ENCODE data around the gene TCERG1L. TPM values are rescaled to one million over a fixed set of nuclear protein-coding genes. Genes with fewer than 3 reads are reported as not detected.

TCERG1L gene
- total RNA-seq, result 1 to 10 TPM in 1 of 7 donors, under 1 TPM in 4, not detected in 2; 0.17 to 1.2 (median 0.38) TPM
- polyA plus RNA-seq, result under 1 TPM in 2 of 3 donors, not detected in 1; 0.03 to 0.11 TPM
- long read RNA-seq, donor 1, result 0 reads
- long read RNA-seq, donor 2, result 0 reads

DNA sequence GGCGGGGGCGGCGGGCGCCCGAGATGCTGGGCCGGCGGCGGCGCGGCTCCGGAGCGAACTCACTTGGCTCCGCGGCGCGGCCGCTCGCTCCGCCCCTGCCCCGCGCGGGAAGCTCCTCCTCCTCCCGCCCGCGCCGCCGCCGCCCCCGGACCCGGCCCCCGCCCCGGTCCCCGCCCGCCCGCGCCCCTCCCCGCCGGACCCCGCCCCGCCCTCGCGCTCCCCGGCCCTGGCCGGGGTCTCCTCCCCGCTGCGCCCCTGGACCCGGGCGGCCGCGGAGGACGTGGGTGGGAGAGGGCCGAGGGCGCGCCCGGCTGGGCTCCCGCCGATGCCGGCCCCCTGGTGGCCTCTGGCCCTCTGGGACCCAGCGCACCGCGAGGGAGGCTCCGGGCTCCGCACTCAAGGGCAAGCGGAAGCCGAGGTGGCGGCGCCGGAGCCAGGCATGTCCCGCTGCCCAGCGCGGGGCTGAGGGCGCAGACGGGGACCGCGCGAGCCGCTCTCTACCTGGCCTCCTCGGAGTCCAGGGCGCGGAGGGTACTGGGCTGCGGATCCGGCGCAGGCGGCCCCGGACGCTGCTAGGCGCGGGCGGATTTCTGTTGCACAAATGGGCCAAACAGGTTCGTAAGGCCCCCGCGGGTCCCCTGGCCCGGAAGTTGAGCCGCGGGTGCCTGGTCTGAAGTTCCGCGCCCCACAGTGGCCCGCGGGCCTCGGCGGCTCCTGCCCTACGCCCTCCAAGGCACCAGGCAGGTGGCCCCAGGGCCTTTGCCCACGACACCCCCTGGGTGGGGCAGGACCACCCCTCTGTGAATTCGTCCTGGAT is at the start of gene TCERG1L:
Gene TCERG1L, minus strand, starts transcription at position 61 of the 817 bp plus-strand sequence. CDS start 86 bp downstream, outside the sequence.
- peak; percentile 72 for DNase-seq
- H3K4me1 ChIP-seq, result peaks cover 3 to 24% (median 19%) of the 10 kb centered on the region in 6 donors
- peak within 1 kb of the TSS in 7 of 8 donors; percentile 18 to 62 (median 29) for H3K4me3 ChIP-seq
- no peaks in the 10 kb centered on the region for H3K9me3 ChIP-seq
- peaks cover 0 to 93% (median 36%) of the 10 kb centered on the region in 7 donors for H3K27me3 ChIP-seq (replicated peaks in 1 of 7)
- intact Hi-C loops (cut with DNase I; ENCODE audit: low total_unique reads), result no loop called here
- no peaks in the 10 kb centered on the region for H3K36me3 ChIP-seq
- TF ChIP-seq CTCF (IDR thresholded peaks at IDR 0.05 in 8 of 11, conservative IDR thresholded peaks at IDR 0.05 in 3 of 11), result no peak
- H3K27ac ChIP-seq, result peak within 1 kb of the TSS in 1 of 8 donors; percentile 15
- WGBS, 5 donors, result 1 to 10% (median 3%) methylated on average over 12 to 104 of the region's 104 CpGs

DNA sequence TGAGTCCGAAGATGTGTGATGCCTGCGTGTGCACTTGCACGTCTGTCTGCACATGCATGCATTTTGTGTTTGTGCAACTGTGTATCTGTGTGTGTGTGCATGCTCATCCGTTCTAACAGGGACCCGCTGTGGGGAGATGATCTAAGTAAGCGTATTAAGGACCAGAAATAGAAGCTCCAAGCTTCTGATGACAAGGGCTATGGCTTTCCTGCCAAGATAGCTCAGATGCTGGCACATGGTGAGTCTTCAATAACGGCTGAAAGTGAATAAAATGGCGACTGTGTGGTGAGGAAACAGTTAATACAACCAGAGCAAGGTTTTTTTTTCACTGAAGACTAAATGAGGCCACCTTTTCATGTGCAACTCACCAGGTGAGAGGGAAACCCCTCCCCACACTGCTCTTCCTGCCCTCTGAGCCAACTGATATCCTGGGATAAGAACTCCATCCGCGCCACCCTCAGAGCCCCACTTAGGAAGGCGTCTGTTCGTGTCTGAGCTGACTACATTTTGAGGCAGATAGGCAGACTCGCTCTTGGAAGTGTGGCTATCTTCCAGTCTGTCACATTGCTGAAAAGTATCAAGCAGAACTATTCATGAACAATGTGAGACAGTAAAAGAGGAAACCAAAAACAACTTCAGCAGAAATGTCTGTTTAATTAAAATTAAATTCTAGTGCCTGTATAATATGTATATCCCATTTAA is 47.4 kb upstream of the TCERG1L start:
- DNase-seq, result no peak
- H3K4me1 ChIP-seq, result no peaks in the 10 kb centered on the region
- WGBS, 5 donors, result 57 to 68% (median 62%) methylated on average over 12 to 13 of the region's 13 CpGs
- no peak for TF ChIP-seq CTCF (IDR thresholded peaks at IDR 0.05 in 8 of 11, conservative IDR thresholded peaks at IDR 0.05 in 3 of 11)
- TF ChIP-seq POLR2A (IDR thresholded peaks at IDR 0.05), result no peak
- no peak for TF ChIP-seq POLR2AphosphoS5 (IDR thresholded peaks at IDR 0.05)
- H3K27me3 ChIP-seq (replicated peaks in 1 of 7), result peaks cover 0 to 13% (median 0%) of the 10 kb centered on the region in 7 donors
- H3K27ac ChIP-seq, result no peak overlapping the region
- no peak overlapping the region for H3K4me3 ChIP-seq
- H3K36me3 ChIP-seq, result no peaks in the 10 kb centered on the region
- intact Hi-C loops (cut with DNase I; ENCODE audit: low total_unique reads), result no loop called here
- H3K9me3 ChIP-seq, result peaks cover 0 to 8% (median 0%) of the 10 kb centered on the region in 8 donors

DNA sequence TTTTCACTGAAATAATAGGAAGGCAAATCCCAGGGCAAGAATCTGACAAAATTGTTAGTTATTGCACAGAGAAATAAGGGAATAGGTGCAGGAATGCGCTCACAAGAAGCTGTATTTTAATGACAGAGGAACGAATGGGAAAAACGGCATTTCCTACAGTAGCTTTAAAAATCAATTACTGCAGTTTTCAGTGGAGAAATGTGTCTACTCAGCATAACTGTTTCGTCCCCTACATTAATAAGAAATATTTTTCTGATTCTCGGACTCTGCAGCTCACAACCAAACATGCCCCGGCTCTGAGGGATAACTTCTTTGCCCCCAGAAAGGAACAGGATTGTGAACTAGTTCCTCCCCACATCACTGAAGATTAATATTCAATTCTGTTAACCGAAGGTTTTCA is 44.9 kb upstream of the TCERG1L start:
- no peaks in the 10 kb centered on the region for H3K36me3 ChIP-seq
- no peak overlapping the region for H3K27ac ChIP-seq
- no peak for TF ChIP-seq CTCF (IDR thresholded peaks at IDR 0.05 in 8 of 11, conservative IDR thresholded peaks at IDR 0.05 in 3 of 11)
- TF ChIP-seq POLR2A (IDR thresholded peaks at IDR 0.05), result no peak
- TF ChIP-seq POLR2AphosphoS5 (IDR thresholded peaks at IDR 0.05), result no peak
- H3K4me1 ChIP-seq, result no peaks in the 10 kb centered on the region
- 81 to 86% (median 85%) methylated on average over 7 of the region's 7 CpGs for WGBS, 5 donors
- intact Hi-C loops (cut with DNase I; ENCODE audit: low total_unique reads), result no loop called here
- no peak overlapping the region for H3K4me3 ChIP-seq
- no peak for DNase-seq
- peaks cover 0 to 8% (median 0%) of the 10 kb centered on the region in 8 donors for H3K9me3 ChIP-seq
- H3K27me3 ChIP-seq (replicated peaks in 1 of 7), result peaks cover 0 to 21% (median 0%) of the 10 kb centered on the region in 7 donors

- TF ChIP-seq POLR2A (IDR thresholded peaks at IDR 0.05), result no peak
- no peak for TF ChIP-seq CTCF (IDR thresholded peaks at IDR 0.05 in 8 of 11, conservative IDR thresholded peaks at IDR 0.05 in 3 of 11)
- TF ChIP-seq POLR2AphosphoS5 (IDR thresholded peaks at IDR 0.05), result no peak
- 70 to 91% (median 81%) methylated on average over 4 of the region's 4 CpGs for WGBS, 5 donors
- H3K4me3 ChIP-seq, result no peak overlapping the region
- H3K27me3 ChIP-seq (replicated peaks in 1 of 7), result peaks cover 0 to 27% (median 0%) of the 10 kb centered on the region in 7 donors
- H3K36me3 ChIP-seq, result no peaks in the 10 kb centered on the region
- H3K9me3 ChIP-seq, result peaks cover 0 to 8% (median 0%) of the 10 kb centered on the region in 8 donors
- no peak overlapping the region for H3K27ac ChIP-seq
- DNase-seq, result no peak
- intact Hi-C loops (cut with DNase I; ENCODE audit: low total_unique reads), result no loop called here
- no peaks in the 10 kb centered on the region for H3K4me1 ChIP-seq
Measured at GRCh38 chr10:131355881-131356280, 44.4 kb upstream of the TCERG1L start.
